ENCODE data around the gene DISC1.

DNA sequence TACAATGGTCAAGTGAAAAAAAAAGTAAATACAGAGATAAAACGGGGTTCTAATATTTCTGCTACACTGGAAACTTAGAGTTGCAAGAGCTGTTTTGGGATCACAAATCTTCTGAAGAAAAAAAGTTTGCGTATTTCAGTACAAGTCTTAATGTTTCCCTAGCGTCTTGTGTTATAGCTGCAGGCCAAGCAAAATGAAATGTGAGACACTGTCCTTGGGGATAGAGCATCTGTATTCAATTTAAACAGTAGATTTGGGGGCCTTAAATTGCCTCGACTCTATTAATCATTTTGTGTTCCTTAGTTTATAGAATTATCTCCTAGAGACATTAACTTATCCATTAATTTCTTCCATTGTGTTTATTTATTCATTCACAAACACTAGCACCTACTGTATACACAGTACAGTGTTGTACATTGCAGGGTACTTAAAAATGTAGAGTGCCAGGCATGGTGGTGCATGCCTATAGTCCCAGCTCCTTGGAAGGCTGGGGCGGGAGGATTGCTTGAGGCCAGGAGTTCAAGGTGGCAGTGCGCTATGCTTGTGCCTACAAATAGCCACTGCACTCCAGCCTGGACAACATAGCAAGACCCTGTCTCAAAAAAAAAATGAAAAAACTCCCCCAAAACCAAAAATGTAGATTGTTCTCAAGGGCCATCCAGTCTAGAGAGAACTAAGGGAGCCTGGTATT is 7.9 kb downstream of the DISC1 start:
- TF ChIP-seq TAF1 (IDR thresholded peaks at IDR 0.05; ENCODE audit: low read depth) (no peak), EP300 (IDR thresholded peaks at IDR 0.05; ENCODE audit: borderline replicate concordance) (no peak), ZBTB7A (IDR thresholded peaks at IDR 0.05; ENCODE audit: low read depth) (no peak), TEAD4 (IDR thresholded peaks at IDR 0.05) (no peak), CEBPB (IDR thresholded peaks at IDR 0.05) (no peak), YY1 (IDR thresholded peaks at IDR 0.05; ENCODE audit: low read depth) (no peak), TCF12 (IDR thresholded peaks at IDR 0.05; ENCODE audit: low read depth) (no peak), NFIC (IDR thresholded peaks at IDR 0.05) (no peak), FOXM1 (IDR thresholded peaks at IDR 0.05; ENCODE audit: borderline replicate concordance, low read depth) (no peak), RAD21 (IDR thresholded peaks at IDR 0.05; ENCODE audit: low read depth) (no peak)
- TF ChIP-seq, protein P1, sequence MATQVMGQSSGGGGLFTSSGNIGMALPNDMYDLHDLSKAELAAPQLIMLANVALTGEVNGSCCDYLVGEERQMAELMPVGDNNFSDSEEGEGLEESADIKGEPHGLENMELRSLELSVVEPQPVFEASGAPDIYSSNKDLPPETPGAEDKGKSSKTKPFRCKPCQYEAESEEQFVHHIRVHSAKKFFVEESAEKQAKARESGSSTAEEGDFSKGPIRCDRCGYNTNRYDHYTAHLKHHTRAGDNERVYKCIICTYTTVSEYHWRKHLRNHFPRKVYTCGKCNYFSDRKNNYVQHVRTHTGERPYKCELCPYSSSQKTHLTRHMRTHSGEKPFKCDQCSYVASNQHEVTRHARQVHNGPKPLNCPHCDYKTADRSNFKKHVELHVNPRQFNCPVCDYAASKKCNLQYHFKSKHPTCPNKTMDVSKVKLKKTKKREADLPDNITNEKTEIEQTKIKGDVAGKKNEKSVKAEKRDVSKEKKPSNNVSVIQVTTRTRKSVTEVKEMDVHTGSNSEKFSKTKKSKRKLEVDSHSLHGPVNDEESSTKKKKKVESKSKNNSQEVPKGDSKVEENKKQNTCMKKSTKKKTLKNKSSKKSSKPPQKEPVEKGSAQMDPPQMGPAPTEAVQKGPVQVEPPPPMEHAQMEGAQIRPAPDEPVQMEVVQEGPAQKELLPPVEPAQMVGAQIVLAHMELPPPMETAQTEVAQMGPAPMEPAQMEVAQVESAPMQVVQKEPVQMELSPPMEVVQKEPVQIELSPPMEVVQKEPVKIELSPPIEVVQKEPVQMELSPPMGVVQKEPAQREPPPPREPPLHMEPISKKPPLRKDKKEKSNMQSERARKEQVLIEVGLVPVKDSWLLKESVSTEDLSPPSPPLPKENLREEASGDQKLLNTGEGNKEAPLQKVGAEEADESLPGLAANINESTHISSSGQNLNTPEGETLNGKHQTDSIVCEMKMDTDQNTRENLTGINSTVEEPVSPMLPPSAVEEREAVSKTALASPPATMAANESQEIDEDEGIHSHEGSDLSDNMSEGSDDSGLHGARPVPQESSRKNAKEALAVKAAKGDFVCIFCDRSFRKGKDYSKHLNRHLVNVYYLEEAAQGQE (IDR thresholded peaks at IDR 0.05; ENCODE audit: low read depth), result no peak
- TF ChIP-seq, protein P2, sequence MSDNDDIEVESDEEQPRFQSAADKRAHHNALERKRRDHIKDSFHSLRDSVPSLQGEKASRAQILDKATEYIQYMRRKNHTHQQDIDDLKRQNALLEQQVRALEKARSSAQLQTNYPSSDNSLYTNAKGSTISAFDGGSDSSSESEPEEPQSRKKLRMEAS (IDR thresholded peaks at IDR 0.05), result no peak
- TF ChIP-seq, protein P3, sequence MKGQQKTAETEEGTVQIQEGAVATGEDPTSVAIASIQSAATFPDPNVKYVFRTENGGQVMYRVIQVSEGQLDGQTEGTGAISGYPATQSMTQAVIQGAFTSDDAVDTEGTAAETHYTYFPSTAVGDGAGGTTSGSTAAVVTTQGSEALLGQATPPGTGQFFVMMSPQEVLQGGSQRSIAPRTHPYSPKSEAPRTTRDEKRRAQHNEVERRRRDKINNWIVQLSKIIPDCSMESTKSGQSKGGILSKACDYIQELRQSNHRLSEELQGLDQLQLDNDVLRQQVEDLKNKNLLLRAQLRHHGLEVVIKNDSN (IDR thresholded peaks at IDR 0.05), result no peak

Data from Ishikawa (cell line).